Posterior vena cava (tissue), 2 donors: ENCODE data around the gene DMBX1. TPM values are rescaled to one million over a fixed set of nuclear protein-coding genes. Genes with fewer than 3 reads are reported as not detected.

Experiments used
- DNase-seq: peaks from one replicate; pipeline ENCODE4 v3.0.0-alpha.2; 2020; ENCODE audit warnings: low spot score
- intact Hi-C, 2 donors: fragments of 100-400 bp; cut with DNase I; formaldehyde crosslinking; loops; one replicate each; pipeline versions ENCODE4 v1.14.1 to v1.14.2; 2022 to 2023
- total RNA-seq, 2 donors: library from RNA; stranded (reverse); fragmentation: NEBNext Ultra II Directional; extraction: Animal tissue kit (Norgen Biotek cat#: 25700); gene quantifications; one replicate each; pipeline ENCODE4 v1.2.1, GENCODE V29; 2021
- donor health status: DM: yes; HTN: yes; CAD: no.
- donor health status: DM: yes; HTN: yes; CAD: no.

DMBX1 gene
- total RNA-seq, 2 donors from 2014 or later: not detected

GRCh38 chr1:46478721-46479485 lies 10.7 kb upstream of the DMBX1 start:
- DNase-seq: no peak
- intact Hi-C loops: loop anchor here in 1 of 2 donors (5.0 kb wide), 1 partner anchor 48 kb away; no protein-coding TSS in a partner anchor

GRCh38 chr1:46479744-46480350 lies 9.8 kb upstream of the DMBX1 start:
- intact Hi-C loops: loop anchor here in 1 of 2 donors (5.0 kb wide), 1 partner anchor 47 kb away; no protein-coding TSS in a partner anchor
- peak; percentile 66 for DNase-seq

- intact Hi-C loops: no loop called here
- DNase-seq: peak; percentile 30
Observed at GRCh38 chr1:46480959-46481646, 8.5 kb upstream of the DMBX1 start.

GRCh38 chr1:46481961-46482360 lies 7.7 kb upstream of the DMBX1 start:
- DNase-seq: peak; percentile 50
- intact Hi-C loops: no loop called here

GRCh38 chr1:46483589-46483988 lies 6.0 kb upstream of the DMBX1 start:
- intact Hi-C loops: no loop called here
- peak; percentile 49 for DNase-seq

- peak; percentile 54 for DNase-seq
- intact Hi-C loops: no loop called here
Observed at GRCh38 chr1:46484783-46485490, 4.7 kb upstream of the DMBX1 start.

GRCh38 chr1:46485564-46486431 lies 3.8 kb upstream of the DMBX1 start:
- intact Hi-C loops: no loop called here
- DNase-seq: peak; percentile 76

GRCh38 chr1:46486432-46487015 lies 3.1 kb upstream of the DMBX1 start:
- intact Hi-C loops: no loop called here
- DNase-seq: peak; percentile 36

GRCh38 chr1:46487818-46488218 lies 1.8 kb upstream of the DMBX1 start:
- peak; percentile 36 for DNase-seq
- intact Hi-C loops: no loop called here

- DNase-seq: peak; percentile 60
- intact Hi-C loops: no loop called here
Observed at GRCh38 chr1:46488343-46489168, 1.1 kb upstream of the DMBX1 start.

- peak; percentile 78 for DNase-seq
- intact Hi-C loops: no loop called here
Observed at GRCh38 chr1:46489169-46489637, 433 bp upstream of the DMBX1 start.

GRCh38 chr1:46490406-46490655 lies 695 bp downstream of the DMBX1 start:
- intact Hi-C loops: no loop called here
- no peak for DNase-seq

GRCh38 chr1:46490656-46491442 lies 1.2 kb downstream of the DMBX1 start:
- intact Hi-C loops: no loop called here
- DNase-seq: peak; percentile 69

- intact Hi-C loops: loop anchor here in 1 of 2 donors (1.0 kb wide), 1 partner anchor 29 kb away; no protein-coding TSS in a partner anchor
- DNase-seq: peak; percentile 55
Observed at GRCh38 chr1:46491443-46492268, 2.0 kb downstream of the DMBX1 start.

- intact Hi-C loops: loop anchor here in 1 of 2 donors (1.0 kb wide), 1 partner anchor 30 kb away; no protein-coding TSS in a partner anchor
- no peak for DNase-seq
Observed at GRCh38 chr1:46492269-46492853, 2.7 kb downstream of the DMBX1 start.
